Muscle of leg (tissue), 11 donors: ENCODE data around the gene CEND1. TPM values are rescaled to one million over a fixed set of nuclear protein-coding genes. Genes with fewer than 3 reads are reported as not detected.

Experiments used
- DNase-seq: peaks from one replicate; pipeline ENCODE4 v3.0.0; 2013
- H3K27ac ChIP-seq: one replicate; pipeline ENCODE4 v1.5.1; 2013; ENCODE audit warnings: mild to moderate bottlenecking, low read length, control low read depth
- H3K27me3 ChIP-seq: one replicate; pipeline ENCODE4 v1.6.1; 2013; ENCODE audit warnings: low read length; ENCODE audit not compliant: control insufficient read depth, insufficient read depth
- H3K36me3 ChIP-seq: one replicate; pipeline ENCODE4 v1.6.1; 2013; ENCODE audit warnings: low read length; ENCODE audit not compliant: control insufficient read depth, insufficient read depth
- H3K4me1 ChIP-seq: one replicate; pipeline ENCODE4 v1.6.1; 2013; ENCODE audit warnings: low read length; ENCODE audit not compliant: control insufficient read depth, insufficient read depth
- H3K4me3 ChIP-seq: one replicate; pipeline ENCODE4 v1.5.1; 2013; ENCODE audit warnings: low read length, control low read depth
- H3K9me3 ChIP-seq: replicated peaks from 2 replicates; pipeline ENCODE4 v1.6.1; 2013; ENCODE audit warnings: low read depth, low read length; ENCODE audit not compliant: control insufficient read depth
- WGBS: methylation state at CpG from one replicate; pipeline ENCODE4 v1.1.5; 2013; ENCODE audit warnings: missing lambda C conversion rate; ENCODE audit not compliant: insufficient coverage; 5-methylcytosine and 5-hydroxymethylcytosine counted together
- polyA plus RNA-seq, 8 donors: library from polyadenylated mRNA; unstranded; fragments of 120-200 nt; gene quantifications; one replicate each; pipeline versions ENCODE4 v1.2.1 to v1.2.3, GENCODE V29; 2013; ENCODE audit warnings: inconsistent platforms in 1 of 8, low replicate concordance in 1 of 8; ENCODE audit not compliant: insufficient read length in 8 of 8, insufficient read depth in 1 of 8
- total RNA-seq: library from RNA; stranded (reverse); fragments of 120-200 nt; gene quantifications from one replicate; pipeline ENCODE4 v1.2.4, GENCODE V29; 2013

Gene CEND1
- total and polyA plus RNA-seq, 9 donors: 0.04 to 1.5 (median 0.56) TPM

GRCh38 chr11:811446-812245 is 21.8 kb upstream of the CEND1 start:
- peaks cover 39% of the 10 kb centered on the region for H3K36me3 ChIP-seq
- peak overlapping the region; percentile 32 for H3K27ac ChIP-seq
- peak; percentile 51 for DNase-seq
- peaks cover 33% of the 10 kb centered on the region for H3K4me1 ChIP-seq
- no peak overlapping the region for H3K4me3 ChIP-seq
- H3K9me3 ChIP-seq: no peaks in the 10 kb centered on the region
- no peaks in the 10 kb centered on the region for H3K27me3 ChIP-seq
- WGBS: 78% methylated on average over 11 of the region's 14 CpGs

GRCh38 chr11:810040-810567 is 20.2 kb upstream of the CEND1 start:
- peak overlapping the region; percentile 72 for H3K27ac ChIP-seq
- whole genome bisulfite sequencing: under 1% methylated on average over 45 of the region's 55 CpGs
- no peaks in the 10 kb centered on the region for H3K9me3 ChIP-seq
- H3K4me3 ChIP-seq: peak overlapping the region; percentile 97
- no peaks in the 10 kb centered on the region for H3K27me3 ChIP-seq
- H3K4me1 ChIP-seq: peaks cover 40% of the 10 kb centered on the region
- DNase-seq: no peak
- H3K36me3 ChIP-seq: peaks cover 30% of the 10 kb centered on the region

GRCh38 chr11:809287-810039 is 19.6 kb upstream of the CEND1 start, which contains the start of gene RPLP2:
RPLP2 (plus strand) TSS chr11:809967; CDS start chr11:810235, 268 bp downstream.
- Histone ChIP-seq H3K27ac (peak within 1 kb of the TSS; percentile 98), H3K36me3 (peaks cover 27% of the 10 kb centered on the region), H3K4me3 (peak within 1 kb of the TSS; percentile 97), H3K4me1 (peaks cover 44% of the 10 kb centered on the region), H3K9me3 (no peaks in the 10 kb centered on the region), H3K27me3 (no peaks in the 10 kb centered on the region)
- WGBS: under 1% methylated on average over 72 of the region's 81 CpGs
- peak; percentile 99 for DNase-seq

- H3K9me3 ChIP-seq: no peaks in the 10 kb centered on the region
- no peaks in the 10 kb centered on the region for H3K27me3 ChIP-seq
- 20% methylated on average over 25 of the region's 36 CpGs for WGBS
- no peak for DNase-seq
- H3K27ac ChIP-seq: peak overlapping the region; percentile 98
- H3K36me3 ChIP-seq: peaks cover 25% of the 10 kb centered on the region
- H3K4me3 ChIP-seq: peak overlapping the region; percentile 97
- peaks cover 53% of the 10 kb centered on the region for H3K4me1 ChIP-seq
Measured at GRCh38 chr11:808427-809286, 18.8 kb upstream of the CEND1 start.

GRCh38 chr11:804599-804964 is 14.7 kb upstream of the CEND1 start:
- H3K36me3 ChIP-seq: peaks cover 29% of the 10 kb centered on the region
- peak overlapping the region; percentile 56 for H3K4me3 ChIP-seq
- DNase-seq: no peak
- WGBS: 4% methylated on average over 15 of the region's 18 CpGs
- H3K9me3 ChIP-seq: no peaks in the 10 kb centered on the region
- H3K27me3 ChIP-seq: no peaks in the 10 kb centered on the region
- H3K27ac ChIP-seq: no peak overlapping the region
- H3K4me1 ChIP-seq: peaks cover 43% of the 10 kb centered on the region

GRCh38 chr11:803770-804598 is 14.1 kb upstream of the CEND1 start:
- WGBS: 40% methylated on average over 24 of the region's 26 CpGs
- Histone ChIP-seq H3K4me3 (peak overlapping the region; percentile 56), H3K27ac (no peak overlapping the region)

GRCh38 chr11:803467-803742 is 13.5 kb upstream of the CEND1 start:
- peaks cover 32% of the 10 kb centered on the region for H3K36me3 ChIP-seq
- DNase-seq: no peak
- H3K4me1 ChIP-seq: peaks cover 38% of the 10 kb centered on the region
- WGBS: 100% methylated on average over 3 of the region's 8 CpGs
- H3K27me3 ChIP-seq: no peaks in the 10 kb centered on the region
- H3K4me3 ChIP-seq: no peak overlapping the region
- H3K27ac ChIP-seq: no peak overlapping the region
- no peaks in the 10 kb centered on the region for H3K9me3 ChIP-seq

More at GRCh38 chr11:803770-804598, 14.1 kb upstream of the CEND1 start:
- Histone ChIP-seq H3K4me1 (peaks cover 41% of the 10 kb centered on the region), H3K36me3 (peaks cover 32% of the 10 kb centered on the region), H3K9me3 (no peaks in the 10 kb centered on the region), H3K27me3 (no peaks in the 10 kb centered on the region)
- no peak for DNase-seq

- Histone ChIP-seq H3K4me3 (no peak overlapping the region), H3K36me3 (peaks cover 32% of the 10 kb centered on the region), H3K4me1 (peaks cover 37% of the 10 kb centered on the region), H3K9me3 (no peaks in the 10 kb centered on the region), H3K27ac (no peak overlapping the region), H3K27me3 (no peaks in the 10 kb centered on the region)
- 84% methylated on average over 27 of the region's 28 CpGs for WGBS
- DNase-seq: no peak
Measured at GRCh38 chr11:802693-803466, 13.0 kb upstream of the CEND1 start.
